H9 (cell line): Measurements from ENCODE around the gene TMEM132D. TPM values are rescaled to one million over a fixed set of nuclear protein-coding genes. Genes with fewer than 3 reads are reported as not detected.
A peak's percentile ranks its signal among the peaks of the same experiment; 100 is the strongest.

Experiments used
- DNase-seq: peaks from one replicate; pipeline ENCODE4 v3.0.0-alpha.2; 2017
- H2AFZ ChIP-seq: one replicate; pipeline ENCODE4 v1.6.1; 2013; ENCODE audit warnings: mild to moderate bottlenecking, low read length, control low read depth, moderate library complexity
- H2AK5ac ChIP-seq: 2 replicates; pipeline ENCODE4 v1.6.1; 2013; ENCODE audit warnings: low read length, control low read depth, mixed read lengths; ENCODE audit not compliant: insufficient read length
- H2BK120ac ChIP-seq: one replicate; pipeline ENCODE4 v1.6.1; 2013; ENCODE audit warnings: low read depth, mild to moderate bottlenecking, low read length, control low read depth, inconsistent platforms; ENCODE audit not compliant: poor library complexity, severe bottlenecking
- H2BK12ac ChIP-seq: 2 replicates; pipeline ENCODE4 v1.6.1; 2013; ENCODE audit warnings: low read length, control low read depth, mixed read lengths, low read depth; ENCODE audit not compliant: insufficient read length
- H2BK15ac ChIP-seq: 2 replicates; pipeline ENCODE4 v1.6.1; 2013; ENCODE audit warnings: low read depth, low read length, control low read depth
- H2BK20ac ChIP-seq: one replicate; pipeline ENCODE4 v1.6.1; 2013; ENCODE audit warnings: low read depth, mild to moderate bottlenecking, low read length, control low read depth, inconsistent platforms; ENCODE audit not compliant: poor library complexity, severe bottlenecking
- H2BK5ac ChIP-seq: 2 replicates; pipeline ENCODE4 v1.6.1; 2013; ENCODE audit warnings: low read length, control low read depth, mixed read lengths; ENCODE audit not compliant: insufficient read length
- H3K14ac ChIP-seq: 2 replicates; pipeline ENCODE4 v1.6.1; 2013; ENCODE audit warnings: low read length, control low read depth; ENCODE audit not compliant: insufficient read depth
- H3K18ac ChIP-seq: 2 replicates; pipeline ENCODE4 v1.6.1; 2013; ENCODE audit warnings: low read depth, mild to moderate bottlenecking, mixed read lengths, low read length, control low read depth; ENCODE audit not compliant: insufficient read length
- H3K23ac ChIP-seq: 2 replicates; pipeline ENCODE4 v1.6.1; 2013; ENCODE audit warnings: low read length, control low read depth, mixed read lengths, low read depth; ENCODE audit not compliant: insufficient read length
- H3K23me2 ChIP-seq: 2 replicates; pipeline ENCODE4 v1.6.1; 2013; ENCODE audit warnings: low read depth, mild to moderate bottlenecking, mixed read lengths, low read length, control low read depth; ENCODE audit not compliant: insufficient read length, poor library complexity, severe bottlenecking
- H3K27ac ChIP-seq: 2 replicates; pipeline ENCODE4 v1.5.1; 2013; ENCODE audit warnings: low read length, control low read depth, mixed read lengths, low read depth; ENCODE audit not compliant: insufficient read length
- H3K27me3 ChIP-seq: 2 replicates; pipeline ENCODE4 v1.6.1; 2013; ENCODE audit warnings: low read length, control low read depth, inconsistent platforms; ENCODE audit not compliant: insufficient read depth
- H3K4ac ChIP-seq: 2 replicates; pipeline ENCODE4 v1.6.1; 2013; ENCODE audit warnings: low read depth, mild to moderate bottlenecking, control low read depth, inconsistent platforms, low read length, moderate library complexity
- H3K4me1 ChIP-seq: 2 replicates; pipeline ENCODE4 v1.6.1; 2013; ENCODE audit warnings: low read length, control low read depth, inconsistent platforms; ENCODE audit not compliant: insufficient read depth
- H3K4me2 ChIP-seq: 2 replicates; pipeline ENCODE4 v1.6.1; 2013; ENCODE audit warnings: low read length, control low read depth, mixed read lengths; ENCODE audit not compliant: insufficient read length, insufficient read depth
- H3K56ac ChIP-seq: 2 replicates; pipeline ENCODE4 v1.6.1; 2013; ENCODE audit warnings: low read depth, mild to moderate bottlenecking, mixed read lengths, low read length, control low read depth; ENCODE audit not compliant: insufficient read length
- H3K79me1 ChIP-seq: 2 replicates; pipeline ENCODE4 v1.6.1; 2013; ENCODE audit warnings: low read depth, mild to moderate bottlenecking, moderate library complexity, low read length, control low read depth, inconsistent platforms; ENCODE audit not compliant: insufficient read depth, poor library complexity, severe bottlenecking
- H3K79me2 ChIP-seq: 2 replicates; pipeline ENCODE4 v1.6.1; 2013; ENCODE audit warnings: low read length, control low read depth, inconsistent platforms; ENCODE audit not compliant: insufficient read depth
- H3K9ac ChIP-seq: 2 replicates; pipeline ENCODE4 v1.6.1; 2013; ENCODE audit warnings: low read length, control low read depth, mixed read lengths; ENCODE audit not compliant: insufficient read length; ENCODE audit errors: extremely low read depth
- H3K9me3 ChIP-seq: one replicate; pipeline ENCODE4 v1.6.1; 2013; ENCODE audit warnings: low read depth, low read length, inconsistent platforms; ENCODE audit not compliant: control insufficient read depth
- H3T11ph ChIP-seq: one replicate; pipeline ENCODE4 v1.6.1; 2013; ENCODE audit warnings: mild to moderate bottlenecking, low read length, control low read depth, inconsistent platforms
- H4K20me1 ChIP-seq: one replicate; pipeline ENCODE4 v1.6.1; 2013; ENCODE audit not compliant: control insufficient read depth, insufficient read length, insufficient read depth
- H4K5ac ChIP-seq: 2 replicates; pipeline ENCODE4 v1.6.1; 2013; ENCODE audit warnings: low read depth, mild to moderate bottlenecking, mixed read lengths, low read length, control low read depth; ENCODE audit not compliant: insufficient read length
- H4K8ac ChIP-seq: replicated peaks from 2 replicates; pipeline ENCODE4 v1.6.1; 2013; ENCODE audit warnings: low read length, control low read depth, mixed read lengths, low read depth; ENCODE audit not compliant: insufficient read length
- H4K91ac ChIP-seq: 2 replicates; pipeline ENCODE4 v1.6.1; 2013; ENCODE audit warnings: low read depth, mild to moderate bottlenecking, moderate library complexity, mixed read lengths, low read length, control low read depth; ENCODE audit not compliant: insufficient read length
- H3K27ac Mint-ChIP-seq, 3 experiments: 2 replicates in 2 of 3; 3 replicates in 1 of 3; pipeline ENCODE4 v1.8.0; 2020 to 2021; ENCODE audit warnings: mixed read lengths in 3 of 3, mild to moderate bottlenecking in 1 of 3, moderate library complexity in 1 of 3
- H3K27me3 Mint-ChIP-seq: 2 replicates; pipeline ENCODE4 v1.8.0; 2021; ENCODE audit warnings: low read depth, mild to moderate bottlenecking, moderate library complexity, mixed read lengths
- H3K36me3 Mint-ChIP-seq, 3 experiments: 2 replicates in 2 of 3; 3 replicates in 1 of 3; pipeline ENCODE4 v1.8.0; 2020 to 2021; ENCODE audit warnings: low read depth in 3 of 3, mixed read lengths in 3 of 3; ENCODE audit not compliant: insufficient read depth in 1 of 3
- H3K4me1 Mint-ChIP-seq, 2 experiments: 2 replicates each; pipeline ENCODE4 v1.8.0; 2020; ENCODE audit warnings: mixed read lengths in 2 of 2
- H3K4me3 Mint-ChIP-seq, 2 experiments: 2 replicates in 1 of 2; 3 replicates in 1 of 2; pipeline ENCODE4 v1.8.0; 2020 to 2021; ENCODE audit warnings: mild to moderate bottlenecking in 2 of 2, mixed read lengths in 2 of 2, moderate library complexity in 1 of 2
- H3K9me3 Mint-ChIP-seq, 2 experiments: 2 replicates in 1 of 2; 3 replicates in 1 of 2; pipeline ENCODE4 v1.8.0; 2020; ENCODE audit warnings: mild to moderate bottlenecking in 2 of 2, mixed read lengths in 2 of 2, moderate library complexity in 1 of 2
- WGBS: extraction: QIAGEN DNeasy Blood & Tissue Kit; methylation state at CpG from one replicate; pipeline ENCODE4 v1.1.7; 2013; ENCODE audit warnings: missing lambda C conversion rate, low lambda C conversion rate, mixed read lengths; ENCODE audit not compliant: insufficient read length; ENCODE audit errors: extremely low coverage; 5-methylcytosine and 5-hydroxymethylcytosine counted together
- total RNA-seq: library from RNA; stranded (reverse); gene quantifications from 2 replicates; pipeline ENCODE4 v1.2.1, GENCODE V29; 2021
- TF ChIP-seq, protein P1 (sequence below): fragments of 200-600 bp; sonication (generic); conservative IDR thresholded peaks from 3 replicates; pipeline ENCODE4 v1.8.0; 2021; ENCODE audit warnings: antibody characterized with exemption, mild to moderate bottlenecking

TMEM132D gene
- total RNA-seq, 1 experiment from 2014 or later, result 6.1 TPM

DNA sequence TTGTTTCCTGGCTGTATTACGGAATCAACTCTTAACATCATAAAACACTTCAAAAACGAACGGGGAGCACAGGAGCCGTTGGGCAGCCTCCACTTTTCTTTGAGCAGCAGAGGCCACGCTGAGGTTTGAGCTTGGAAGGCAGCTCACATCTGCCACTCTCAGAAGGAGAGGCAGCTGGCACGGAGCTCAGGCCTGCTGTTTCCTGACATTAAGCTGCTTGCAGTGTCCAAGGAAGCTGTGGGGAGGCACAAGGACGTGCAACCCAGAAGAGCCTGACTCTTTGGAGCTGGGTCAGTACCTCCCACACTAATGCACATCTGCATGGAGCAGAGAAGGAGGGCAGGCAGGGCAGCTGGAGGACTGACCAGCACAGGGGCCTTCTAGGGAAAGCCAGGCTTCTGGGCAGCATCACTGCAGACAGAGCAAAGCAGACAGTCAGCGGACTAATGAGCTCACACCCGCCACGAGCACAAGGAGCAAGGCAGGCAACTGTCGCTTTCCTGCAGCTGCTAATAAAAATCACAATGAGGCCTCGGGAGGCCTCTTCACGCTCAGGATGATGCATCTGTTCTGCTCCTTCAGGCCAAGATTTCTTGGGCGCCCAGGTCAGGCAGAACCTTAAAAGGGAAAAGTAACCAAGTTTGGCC is 839.5 kb downstream of the TMEM132D start:
- H2AK5ac ChIP-seq, result no peak overlapping the region
- no peak overlapping the region for H3K9ac ChIP-seq
- H3K4me1 Mint-ChIP-seq, result peaks cover 21 to 23% of the 10 kb centered on the region in 2 experiments
- no peak overlapping the region for H3K18ac ChIP-seq
- H3K23me2 ChIP-seq, result no peaks in the 10 kb centered on the region
- no peaks in the 10 kb centered on the region for H3K27me3 ChIP-seq
- peaks cover 10% of the 10 kb centered on the region for H3K27me3 Mint-ChIP-seq
- no peak overlapping the region for H3T11ph ChIP-seq
- DNase-seq, result peak; percentile 44
- H3K27ac ChIP-seq, result no peak overlapping the region
- H3K23ac ChIP-seq, result no peak overlapping the region
- peak overlapping the region in 1 of 2 experiments; percentile 38; a peak in 1 of 5 replicates for H3K4me3 Mint-ChIP-seq
- no peak overlapping the region for H4K91ac ChIP-seq
- no peak overlapping the region for H2BK120ac ChIP-seq
- H2AFZ ChIP-seq, result no peak overlapping the region
- H3K79me1 ChIP-seq, result no peaks in the 10 kb centered on the region
- TF ChIP-seq, protein P1, sequence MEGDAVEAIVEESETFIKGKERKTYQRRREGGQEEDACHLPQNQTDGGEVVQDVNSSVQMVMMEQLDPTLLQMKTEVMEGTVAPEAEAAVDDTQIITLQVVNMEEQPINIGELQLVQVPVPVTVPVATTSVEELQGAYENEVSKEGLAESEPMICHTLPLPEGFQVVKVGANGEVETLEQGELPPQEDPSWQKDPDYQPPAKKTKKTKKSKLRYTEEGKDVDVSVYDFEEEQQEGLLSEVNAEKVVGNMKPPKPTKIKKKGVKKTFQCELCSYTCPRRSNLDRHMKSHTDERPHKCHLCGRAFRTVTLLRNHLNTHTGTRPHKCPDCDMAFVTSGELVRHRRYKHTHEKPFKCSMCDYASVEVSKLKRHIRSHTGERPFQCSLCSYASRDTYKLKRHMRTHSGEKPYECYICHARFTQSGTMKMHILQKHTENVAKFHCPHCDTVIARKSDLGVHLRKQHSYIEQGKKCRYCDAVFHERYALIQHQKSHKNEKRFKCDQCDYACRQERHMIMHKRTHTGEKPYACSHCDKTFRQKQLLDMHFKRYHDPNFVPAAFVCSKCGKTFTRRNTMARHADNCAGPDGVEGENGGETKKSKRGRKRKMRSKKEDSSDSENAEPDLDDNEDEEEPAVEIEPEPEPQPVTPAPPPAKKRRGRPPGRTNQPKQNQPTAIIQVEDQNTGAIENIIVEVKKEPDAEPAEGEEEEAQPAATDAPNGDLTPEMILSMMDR, result no peak
- no peak overlapping the region for H2BK12ac ChIP-seq
- H3K4me2 ChIP-seq, result no peak overlapping the region
- H3K36me3 Mint-ChIP-seq, result peaks cover 0 to 18% (median 5%) of the 10 kb centered on the region in 3 experiments; a peak in 5 of 7 replicates
- H4K5ac ChIP-seq, result no peak overlapping the region
- no peaks in the 10 kb centered on the region for H4K20me1 ChIP-seq
- H3K4ac ChIP-seq, result no peak overlapping the region
- no CpG with 5 or more reads among the region's 14 CpGs for WGBS
- H2BK5ac ChIP-seq, result no peak overlapping the region
- H2BK15ac ChIP-seq, result no peak overlapping the region
- H3K27ac Mint-ChIP-seq, result peak overlapping the region in 1 of 3 experiments; percentile 49; a peak in 1 of 7 replicates
- peaks cover 18 to 23% of the 10 kb centered on the region in 2 experiments for H3K9me3 Mint-ChIP-seq
- H3K79me2 ChIP-seq, result no peaks in the 10 kb centered on the region
- H3K4me1 ChIP-seq, result no peaks in the 10 kb centered on the region
- no peak overlapping the region for H3K56ac ChIP-seq
- no peak overlapping the region for H2BK20ac ChIP-seq
- H3K9me3 ChIP-seq, result no peaks in the 10 kb centered on the region
- H4K8ac ChIP-seq, result no peak overlapping the region
- H3K14ac ChIP-seq, result no peak overlapping the region
